ENCODE data around the gene CNGA3.

CNGA3 gene

GRCh38 chr2:98394595-98395153 lies 48.4 kb downstream of the CNGA3 start:
- no peak for DNase-seq
- Histone ChIP-seq H3K4me3 (ENCODE audit: low read depth, low read length) (no peak overlapping the region), H3K4me1 (no peaks in the 10 kb centered on the region), H3K36me3 (no peaks in the 10 kb centered on the region), H3K9me3 (no peaks in the 10 kb centered on the region), H3K27me3 (no peaks in the 10 kb centered on the region)
- no peak for TF ChIP-seq CTCF (IDR thresholded peaks at IDR 0.05; ENCODE audit: low read depth, low read length)

- no peak overlapping the region for H3K4me3 ChIP-seq (ENCODE audit: low read depth, low read length)
- H3K36me3 ChIP-seq = no peaks in the 10 kb centered on the region
- H3K9me3 ChIP-seq = no peaks in the 10 kb centered on the region
- no peaks in the 10 kb centered on the region for H3K4me1 ChIP-seq
- H3K27me3 ChIP-seq = no peaks in the 10 kb centered on the region
- no peak for TF ChIP-seq CTCF (IDR thresholded peaks at IDR 0.05; ENCODE audit: low read depth, low read length)
- no peak for DNase-seq
These were observed 49.7 kb downstream of the CNGA3 start for GRCh38 chr2:98395977-98396376.

- Histone ChIP-seq H3K27me3 (no peaks in the 10 kb centered on the region), H3K4me1 (no peaks in the 10 kb centered on the region), H3K9me3 (no peaks in the 10 kb centered on the region), H3K36me3 (no peaks in the 10 kb centered on the region), H3K4me3 (ENCODE audit: low read depth, low read length) (no peak overlapping the region)
- no peak for TF ChIP-seq CTCF (IDR thresholded peaks at IDR 0.05; ENCODE audit: low read depth, low read length)
- DNase-seq = no peak
These were observed 50.6 kb downstream of the CNGA3 start for GRCh38 chr2:98396745-98397355.

- no peak for TF ChIP-seq CTCF (IDR thresholded peaks at IDR 0.05; ENCODE audit: low read depth, low read length)
- H3K9me3 ChIP-seq = no peaks in the 10 kb centered on the region
- no peaks in the 10 kb centered on the region for H3K4me1 ChIP-seq
- no peak for DNase-seq
- H3K36me3 ChIP-seq = no peaks in the 10 kb centered on the region
- no peak overlapping the region for H3K4me3 ChIP-seq (ENCODE audit: low read depth, low read length)
- no peaks in the 10 kb centered on the region for H3K27me3 ChIP-seq
These were observed 52.9 kb downstream of the CNGA3 start for GRCh38 chr2:98399140-98399539.

GRCh38 chr2:98403878-98404277 lies 57.6 kb downstream of the CNGA3 start:
- Histone ChIP-seq H3K4me3 (ENCODE audit: low read depth, low read length) (no peak overlapping the region), H3K36me3 (no peaks in the 10 kb centered on the region), H3K27me3 (no peaks in the 10 kb centered on the region), H3K9me3 (no peaks in the 10 kb centered on the region), H3K4me1 (no peaks in the 10 kb centered on the region)
- no peak for TF ChIP-seq CTCF (IDR thresholded peaks at IDR 0.05; ENCODE audit: low read depth, low read length)
- no peak for DNase-seq

- TF ChIP-seq CTCF (IDR thresholded peaks at IDR 0.05; ENCODE audit: low read depth, low read length) = no peak
- no peak for DNase-seq
- H3K4me3 ChIP-seq (ENCODE audit: low read depth, low read length) = no peak overlapping the region
These were observed 58.4 kb downstream of the CNGA3 start for GRCh38 chr2:98404556-98405250.

More at GRCh38 chr2:98404556-98405250, 58.4 kb downstream of the CNGA3 start:
- no peaks in the 10 kb centered on the region for H3K27me3 ChIP-seq
- H3K36me3 ChIP-seq = no peaks in the 10 kb centered on the region
- H3K9me3 ChIP-seq = no peaks in the 10 kb centered on the region
- H3K4me1 ChIP-seq = no peaks in the 10 kb centered on the region
